WTC11 (cell line): ENCODE measurements around the gene BRI3BP.

Source experiments
- ATF1 ChIP-seq: sonication (generic); formaldehyde crosslinking; IDR thresholded peaks from 2 replicates; pipeline ENCODE4 v1.8.1; 2023; ENCODE audit warnings: mild to moderate bottlenecking, moderate library complexity, missing genetic modification reagents
- CTCF ChIP-seq: fragments of 200-600 bp; IDR thresholded peaks from 2 replicates; pipeline ENCODE4 v1.8.0; 2022; ENCODE audit warnings: antibody characterized with exemption
- JUN ChIP-seq: sonication (generic); formaldehyde crosslinking; IDR thresholded peaks from 2 replicates; pipeline ENCODE4 v1.8.0; 2023; ENCODE audit warnings: mild to moderate bottlenecking, missing genetic modification reagents
- MLX ChIP-seq: sonication (generic); formaldehyde crosslinking; IDR thresholded peaks from 2 replicates; pipeline ENCODE4 v1.8.1; 2023; ENCODE audit warnings: mild to moderate bottlenecking, missing genetic modification reagents, moderate library complexity
- SP1 ChIP-seq: sonication (generic); formaldehyde crosslinking; conservative IDR thresholded peaks from 2 replicates; pipeline ENCODE4 v1.8.1; 2022; ENCODE audit warnings: missing genetic modification reagents
- ZNF317 ChIP-seq: sonication (generic); formaldehyde crosslinking; IDR thresholded peaks from 2 replicates; pipeline ENCODE4 v1.8.1; 2023; ENCODE audit warnings: low read depth, mild to moderate bottlenecking, moderate library complexity, missing genetic modification reagents, borderline replicate concordance
- TF ChIP-seq, protein P1 (sequence below): sonication (generic); formaldehyde crosslinking; conservative IDR thresholded peaks from 2 replicates; pipeline ENCODE4 v1.8.1; 2022; ENCODE audit warnings: mild to moderate bottlenecking, missing genetic modification reagents
- TF ChIP-seq, protein P2 (sequence below): sonication (generic); formaldehyde crosslinking; IDR thresholded peaks from 2 replicates; pipeline ENCODE4 v1.8.1; 2023; ENCODE audit warnings: mild to moderate bottlenecking, missing genetic modification reagents

GRCh38 chr12:124952295-124952694 is 41.1 kb upstream of the BRI3BP start:
- no peak for TF ChIP-seq CTCF
- no peak for TF ChIP-seq SP1 (CRISPR knock-in tag)
- TF ChIP-seq, protein P1, sequence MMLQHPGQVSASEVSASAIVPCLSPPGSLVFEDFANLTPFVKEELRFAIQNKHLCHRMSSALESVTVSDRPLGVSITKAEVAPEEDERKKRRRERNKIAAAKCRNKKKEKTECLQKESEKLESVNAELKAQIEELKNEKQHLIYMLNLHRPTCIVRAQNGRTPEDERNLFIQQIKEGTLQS = no peak
- no peak for TF ChIP-seq JUN (CRISPR knock-in tag)
- no peak for TF ChIP-seq ATF1 (CRISPR knock-in tag)
- TF ChIP-seq, protein P2, sequence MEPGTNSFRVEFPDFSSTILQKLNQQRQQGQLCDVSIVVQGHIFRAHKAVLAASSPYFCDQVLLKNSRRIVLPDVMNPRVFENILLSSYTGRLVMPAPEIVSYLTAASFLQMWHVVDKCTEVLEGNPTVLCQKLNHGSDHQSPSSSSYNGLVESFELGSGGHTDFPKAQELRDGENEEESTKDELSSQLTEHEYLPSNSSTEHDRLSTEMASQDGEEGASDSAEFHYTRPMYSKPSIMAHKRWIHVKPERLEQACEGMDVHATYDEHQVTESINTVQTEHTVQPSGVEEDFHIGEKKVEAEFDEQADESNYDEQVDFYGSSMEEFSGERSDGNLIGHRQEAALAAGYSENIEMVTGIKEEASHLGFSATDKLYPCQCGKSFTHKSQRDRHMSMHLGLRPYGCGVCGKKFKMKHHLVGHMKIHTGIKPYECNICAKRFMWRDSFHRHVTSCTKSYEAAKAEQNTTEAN (CRISPR knock-in tag) = no peak
- no peak for TF ChIP-seq MLX (CRISPR knock-in tag)
- no peak for TF ChIP-seq ZNF317 (CRISPR knock-in tag)
